ENCODE measurements around the gene SETDB2. TPM values are rescaled to one million over a fixed set of nuclear protein-coding genes. Genes with fewer than 3 reads are reported as not detected.

The SETDB2 gene
- total RNA-seq, 2 experiments from 2014 or later = 11.3 to 11.5 TPM

- no peak for ATAC-seq
- Mint-ChIP-seq H3K27me3 (no peaks in the 10 kb centered on the region), H3K36me3 (ENCODE audit: low read depth) (peaks cover 7% of the 10 kb centered on the region), H3K4me1 (ENCODE audit: low read depth) (no peaks in the 10 kb centered on the region), H3K9me3 (peaks cover 18% of the 10 kb centered on the region), H3K27ac (no peak overlapping the region), H3K4me3 (no peak overlapping the region)
- CTCF ChIA-PET = no interaction called here
- POLR2A ChIA-PET = no interaction called here
- intact Hi-C loops (cut with micrococcal nuclease) = no loop called here
- DNase-seq = no peak
- TF ChIP-seq CTCF (IDR thresholded peaks at IDR 0.05) = no peak
Measured at GRCh38 chr13:49400755-49401659, 43.1 kb upstream of the SETDB2 start.

DNA sequence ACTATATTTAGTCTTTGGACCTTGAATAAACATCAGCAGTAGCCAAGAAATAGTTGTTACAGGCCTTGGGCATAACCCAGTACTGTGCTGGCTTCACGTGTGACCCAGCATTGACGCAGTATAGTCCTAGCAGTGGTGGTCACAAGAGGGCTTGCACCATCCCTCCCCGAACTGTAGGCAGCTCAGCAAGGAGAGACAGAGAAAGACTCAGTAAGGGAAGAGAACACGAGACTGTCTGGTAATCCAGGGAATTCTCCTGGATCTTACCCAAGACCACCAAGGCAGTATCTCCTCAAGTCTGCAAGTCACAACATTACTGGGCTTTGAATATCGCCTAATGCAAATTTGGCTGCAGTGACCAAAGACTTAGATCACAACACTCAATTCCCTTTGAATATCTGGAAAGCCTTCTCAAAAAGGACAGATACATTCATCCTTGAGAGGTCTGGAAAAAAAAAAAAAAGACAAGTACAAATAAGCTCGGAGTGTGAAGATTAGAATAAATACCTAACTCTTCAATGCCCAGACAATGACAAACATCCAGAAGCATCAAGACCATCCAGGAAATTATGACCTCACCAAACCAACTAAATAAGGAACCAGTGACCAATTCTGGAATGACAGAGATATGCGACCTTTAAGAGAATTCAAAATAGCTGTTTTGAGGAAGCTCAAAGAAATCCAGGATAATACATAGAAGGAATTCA lies 39.9 kb upstream of the SETDB2 start:
- no peak overlapping the region for H3K27ac Mint-ChIP-seq
- CTCF ChIA-PET = interaction anchor here (0.6 kb wide), 1 partner anchor 277 kb away, joined by 3 read pairs; no protein-coding TSS in a partner anchor
- no peaks in the 10 kb centered on the region for H3K27me3 Mint-ChIP-seq
- intact Hi-C loops (cut with micrococcal nuclease) = no loop called here
- H3K9me3 Mint-ChIP-seq = peaks cover 18% of the 10 kb centered on the region
- DNase-seq (no peak), ATAC-seq (no peak)
- no peak for TF ChIP-seq CTCF (IDR thresholded peaks at IDR 0.05)
- POLR2A ChIA-PET = no interaction called here
- peaks cover 7% of the 10 kb centered on the region for H3K36me3 Mint-ChIP-seq (ENCODE audit: low read depth)
- no peak overlapping the region for H3K4me3 Mint-ChIP-seq
- no peaks in the 10 kb centered on the region for H3K4me1 Mint-ChIP-seq (ENCODE audit: low read depth)

DNA sequence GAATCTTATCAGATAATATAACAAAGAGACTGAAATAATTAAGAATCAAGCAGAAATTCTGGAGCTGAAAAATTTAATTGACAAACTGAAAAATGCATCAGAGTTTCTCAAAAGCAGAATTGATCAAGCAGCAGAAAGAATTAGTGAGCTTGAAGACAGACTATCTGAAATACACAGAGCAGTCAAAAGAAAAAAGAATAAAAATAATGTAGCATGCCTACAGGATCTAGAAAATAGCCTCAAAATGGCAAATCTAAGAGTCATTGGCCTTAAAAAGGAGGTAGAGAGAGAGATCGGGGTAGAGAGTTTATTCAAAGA lies 39.4 kb upstream of the SETDB2 start:
- peaks cover 18% of the 10 kb centered on the region for H3K9me3 Mint-ChIP-seq
- H3K27ac Mint-ChIP-seq = no peak overlapping the region
- no peak for DNase-seq
- intact Hi-C loops (cut with micrococcal nuclease) = no loop called here
- no peak overlapping the region for H3K4me3 Mint-ChIP-seq
- ChIA-PET POLR2A (no interaction called here), CTCF (interaction anchor here (0.6 kb wide), 1 partner anchor 277 kb away, joined by 3 read pairs; no protein-coding TSS in a partner anchor)
- no peak for TF ChIP-seq CTCF (IDR thresholded peaks at IDR 0.05)
- no peaks in the 10 kb centered on the region for H3K27me3 Mint-ChIP-seq
- no peaks in the 10 kb centered on the region for H3K4me1 Mint-ChIP-seq (ENCODE audit: low read depth)
- no peak for ATAC-seq
- peaks cover 7% of the 10 kb centered on the region for H3K36me3 Mint-ChIP-seq (ENCODE audit: low read depth)

- Mint-ChIP-seq H3K36me3 (ENCODE audit: low read depth) (peaks cover 7% of the 10 kb centered on the region), H3K27me3 (no peaks in the 10 kb centered on the region), H3K4me3 (no peak overlapping the region), H3K4me1 (ENCODE audit: low read depth) (no peaks in the 10 kb centered on the region), H3K9me3 (peaks cover 18% of the 10 kb centered on the region), H3K27ac (no peak overlapping the region)
- TF ChIP-seq CTCF (IDR thresholded peaks at IDR 0.05) = no peak
- POLR2A ChIA-PET = no interaction called here
- intact Hi-C loops (cut with micrococcal nuclease) = no loop called here
- CTCF ChIA-PET = no interaction called here
- ATAC-seq = no peak
- no peak for DNase-seq
Measured at GRCh38 chr13:49407068-49407467, 37.0 kb upstream of the SETDB2 start.

- no peaks in the 10 kb centered on the region for H3K4me1 Mint-ChIP-seq (ENCODE audit: low read depth)
- POLR2A ChIA-PET = no interaction called here
- CTCF ChIA-PET = no interaction called here
Measured at GRCh38 chr13:49407936-49408335, 36.1 kb upstream of the SETDB2 start.

More at GRCh38 chr13:49407936-49408335, 36.1 kb upstream of the SETDB2 start:
- Mint-ChIP-seq H3K36me3 (ENCODE audit: low read depth) (peaks cover 7% of the 10 kb centered on the region), H3K27me3 (no peaks in the 10 kb centered on the region), H3K4me3 (no peak overlapping the region), H3K9me3 (peaks cover 18% of the 10 kb centered on the region), H3K27ac (no peak overlapping the region)
- intact Hi-C loops (cut with micrococcal nuclease) = no loop called here
- DNase-seq = no peak
- no peak for TF ChIP-seq CTCF (IDR thresholded peaks at IDR 0.05)
- no peak for ATAC-seq
